Measurements from ENCODE around the gene PCSK4. TPM values are rescaled to one million over a fixed set of nuclear protein-coding genes. Genes with fewer than 3 reads are reported as not detected.

Gene PCSK4
- total RNA-seq, 2 experiments from 2014 or later: 1.8 to 3.9 TPM

DNA sequence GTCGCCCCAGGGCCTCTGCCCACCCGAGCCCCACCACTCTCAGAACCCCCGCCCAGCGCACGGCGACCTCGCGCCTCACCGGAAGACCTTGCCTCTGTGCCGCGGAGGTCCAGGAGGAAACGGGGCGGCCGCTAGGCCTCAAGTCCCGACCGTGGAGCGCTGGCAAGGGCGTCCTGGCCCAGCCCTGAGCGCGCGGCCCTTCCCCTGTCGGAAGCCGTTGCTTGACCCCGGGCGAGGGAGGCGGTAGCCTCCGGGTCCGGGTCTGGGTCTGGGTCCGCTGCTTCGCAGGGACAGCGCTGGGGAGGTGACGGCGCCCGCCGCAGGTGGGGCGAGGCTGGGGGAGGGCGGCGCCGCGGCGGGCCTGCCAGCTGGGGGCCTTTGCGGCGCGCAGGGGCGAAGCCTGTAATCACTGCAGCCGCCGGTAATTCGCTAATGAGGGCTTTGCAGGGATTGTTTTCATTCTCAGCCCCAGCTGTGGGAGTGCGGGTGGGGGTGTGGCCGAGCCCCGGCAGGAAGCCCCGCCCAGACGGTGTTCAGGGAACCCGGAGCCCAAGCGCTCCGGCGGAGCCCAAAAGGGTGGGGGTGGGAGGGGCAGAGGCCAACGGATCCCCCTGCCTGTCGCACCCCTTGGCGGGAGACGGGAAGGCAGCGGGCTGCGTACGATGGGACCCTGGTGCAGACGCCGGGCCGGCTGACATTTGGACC lies 19.7 kb downstream of the PCSK4 start:
- H3K9me3 Mint-ChIP-seq (ENCODE audit: low read depth): no peaks in the 10 kb centered on the region
- POLR2A ChIA-PET: interaction anchor here (1.5 kb wide), 1 partner anchor 201 kb away, joined by 4 read pairs; the partner anchor contains the start of gene CIRBP
- DNase-seq (peak; percentile 83), ATAC-seq (peak; percentile 67)
- peak overlapping the region; percentile 54 for H3K4me3 Mint-ChIP-seq
- no peaks in the 10 kb centered on the region for H3K36me3 Mint-ChIP-seq (ENCODE audit: low read depth)
- H3K4me1 Mint-ChIP-seq: peaks cover 5% of the 10 kb centered on the region
- peaks cover 3% of the 10 kb centered on the region for H3K27me3 Mint-ChIP-seq
- CTCF ChIA-PET: no interaction called here
- no peak overlapping the region for H3K27ac Mint-ChIP-seq
- intact Hi-C loops (cut with DNase I, micrococcal nuclease): loop anchor here in 1 of 2 experiments (1.0 kb wide), 1 partner anchor 25 kb away; no protein-coding TSS in a partner anchor

GRCh38 chr19:1470055-1470304 lies 20.2 kb downstream of the PCSK4 start:
- DNase-seq (no peak), ATAC-seq (no peak)
- intact Hi-C loops (cut with DNase I, micrococcal nuclease): no loop called here
- H3K36me3 Mint-ChIP-seq (ENCODE audit: low read depth): no peaks in the 10 kb centered on the region
- peaks cover 5% of the 10 kb centered on the region for H3K4me1 Mint-ChIP-seq
- POLR2A ChIA-PET: no interaction called here
- CTCF ChIA-PET: no interaction called here
- H3K9me3 Mint-ChIP-seq (ENCODE audit: low read depth): no peaks in the 10 kb centered on the region
- peak overlapping the region; percentile 54 for H3K4me3 Mint-ChIP-seq
- no peak overlapping the region for H3K27ac Mint-ChIP-seq
- peaks cover 3% of the 10 kb centered on the region for H3K27me3 Mint-ChIP-seq

DNA sequence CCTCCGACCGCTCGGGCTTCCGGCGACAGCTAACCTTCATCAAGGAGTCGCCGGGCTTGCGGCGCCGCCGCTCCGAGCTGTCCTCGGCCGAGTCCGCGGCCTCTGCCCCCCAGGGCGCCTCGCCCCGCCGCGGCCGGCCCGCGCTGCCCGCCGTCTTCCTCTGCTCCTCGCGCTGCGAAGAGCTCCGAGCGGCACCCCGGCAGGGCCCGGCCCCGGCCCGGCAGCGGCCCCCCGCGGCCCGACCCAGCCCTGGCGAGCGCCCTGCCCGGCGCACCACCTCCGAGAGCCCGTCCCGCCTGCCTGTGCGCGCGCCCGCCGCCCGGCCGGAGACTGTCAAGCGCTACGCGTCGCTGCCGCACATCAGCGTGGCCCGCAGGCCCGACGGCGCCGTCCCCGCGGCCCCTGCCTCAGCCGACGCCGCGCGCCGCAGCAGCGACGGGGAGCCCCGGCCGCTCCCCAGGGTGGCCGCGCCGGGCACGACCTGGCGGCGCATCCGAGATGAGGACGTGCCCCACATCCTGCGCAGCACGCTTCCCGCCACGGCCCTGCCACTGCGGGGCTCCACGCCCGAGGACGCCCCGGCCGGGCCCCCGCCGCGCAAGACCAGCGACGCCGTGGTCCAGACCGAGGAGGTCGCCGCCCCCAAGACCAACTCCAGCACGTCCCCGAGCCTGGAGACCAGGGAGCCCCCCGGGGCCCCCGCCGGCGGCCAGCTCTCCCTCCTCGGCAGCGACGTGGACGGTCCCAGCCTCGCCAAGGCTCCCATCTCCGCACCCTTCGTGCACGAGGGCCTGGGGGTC lies 20.7 kb downstream of the PCSK4 start:
- Mint-ChIP-seq H3K36me3 (ENCODE audit: low read depth) (no peaks in the 10 kb centered on the region), H3K4me3 (peak overlapping the region; percentile 54), H3K9me3 (ENCODE audit: low read depth) (no peaks in the 10 kb centered on the region), H3K27ac (no peak overlapping the region), H3K4me1 (peaks cover 5% of the 10 kb centered on the region), H3K27me3 (peaks cover 3% of the 10 kb centered on the region)
- DNase-seq (peak; percentile 57), ATAC-seq (peak; percentile 23)
- POLR2A ChIA-PET: no interaction called here
- intact Hi-C loops (cut with DNase I, micrococcal nuclease): loop anchor here (2.0 to 5.0 kb wide), 2 partner anchors 279 to 293 kb away; no protein-coding TSS in a partner anchor
- CTCF ChIA-PET: interaction anchor here (1.1 to 1.2 kb wide), 2 partner anchors 11 to 25 kb away, joined by 3 read pairs; no protein-coding TSS in a partner anchor

DNA sequence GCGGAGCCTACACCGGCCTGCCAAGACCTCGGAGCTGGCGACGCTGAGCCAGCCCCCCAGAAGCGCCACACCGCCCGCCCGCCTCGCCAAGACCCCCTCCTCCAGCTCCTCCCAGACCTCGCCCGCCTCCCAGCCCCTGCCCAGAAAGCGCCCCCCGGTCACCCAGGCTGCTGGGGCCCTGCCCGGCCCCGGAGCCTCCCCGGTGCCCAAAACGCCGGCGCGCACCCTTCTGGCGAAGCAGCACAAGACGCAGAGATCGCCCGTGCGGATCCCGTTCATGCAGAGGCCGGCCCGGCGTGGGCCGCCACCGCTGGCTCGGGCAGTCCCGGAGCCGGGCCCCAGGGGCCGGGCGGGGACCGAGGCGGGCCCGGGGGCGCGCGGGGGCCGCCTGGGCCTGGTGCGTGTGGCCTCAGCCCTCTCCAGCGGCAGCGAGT lies 21.3 kb downstream of the PCSK4 start:
- peak; percentile 5 for ATAC-seq
- ChIA-PET POLR2A (no interaction called here), CTCF (interaction anchor here (0.6 to 1.2 kb wide), 3 partner anchors 11 to 321 kb away, joined by 3 read pairs; no protein-coding TSS in a partner anchor)
- H3K27me3 Mint-ChIP-seq: peaks cover 3% of the 10 kb centered on the region
- peak; percentile 68 for DNase-seq
- peaks cover 5% of the 10 kb centered on the region for H3K4me1 Mint-ChIP-seq
- H3K4me3 Mint-ChIP-seq: no peak overlapping the region
- H3K27ac Mint-ChIP-seq: no peak overlapping the region
- no peaks in the 10 kb centered on the region for H3K36me3 Mint-ChIP-seq (ENCODE audit: low read depth)
- intact Hi-C loops (cut with DNase I, micrococcal nuclease): loop anchor here (2.0 to 5.0 kb wide), 2 partner anchors 280 to 293 kb away; no protein-coding TSS in a partner anchor
- no peaks in the 10 kb centered on the region for H3K9me3 Mint-ChIP-seq (ENCODE audit: low read depth)

DNA sequence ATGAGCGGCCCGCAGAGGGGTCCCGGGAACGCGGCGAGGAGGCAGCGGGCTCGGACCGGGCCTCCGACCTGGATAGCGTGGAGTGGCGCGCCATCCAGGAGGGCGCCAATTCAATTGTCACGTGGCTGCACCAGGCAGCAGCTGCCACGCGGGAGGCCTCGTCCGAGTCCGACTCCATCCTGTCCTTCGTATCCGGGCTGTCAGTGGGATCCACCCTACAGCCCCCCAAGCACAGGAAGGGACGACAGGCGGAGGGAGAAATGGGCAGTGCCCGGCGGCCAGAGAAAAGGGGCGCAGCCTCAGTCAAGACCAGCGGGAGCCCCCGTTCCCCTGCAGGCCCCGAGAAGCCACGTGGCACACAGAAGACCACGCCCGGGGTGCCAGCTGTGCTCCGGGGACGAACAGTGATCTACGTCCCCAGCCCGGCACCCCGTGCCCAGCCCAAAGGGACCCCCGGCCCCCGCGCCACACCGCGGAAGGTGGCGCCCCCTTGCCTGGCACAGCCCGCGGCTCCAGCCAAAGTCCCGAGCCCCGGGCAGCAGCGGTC lies 21.8 kb downstream of the PCSK4 start:
- Mint-ChIP-seq H3K27me3 (peaks cover 3% of the 10 kb centered on the region), H3K27ac (no peak overlapping the region), H3K4me3 (peak overlapping the region; percentile 21), H3K4me1 (peaks cover 5% of the 10 kb centered on the region), H3K9me3 (ENCODE audit: low read depth) (no peaks in the 10 kb centered on the region), H3K36me3 (ENCODE audit: low read depth) (no peaks in the 10 kb centered on the region)
- ChIA-PET CTCF (interaction anchor here (0.6 to 3.4 kb wide), 3 partner anchors 10 to 321 kb away, joined by 3 to 17 read pairs (median 3); no protein-coding TSS in a partner anchor), POLR2A (no interaction called here)
- intact Hi-C loops (cut with DNase I, micrococcal nuclease): loop anchor here (2.0 to 5.0 kb wide), 2 partner anchors 280 to 294 kb away; no protein-coding TSS in a partner anchor
- ATAC-seq (no peak), DNase-seq (no peak)

DNA sequence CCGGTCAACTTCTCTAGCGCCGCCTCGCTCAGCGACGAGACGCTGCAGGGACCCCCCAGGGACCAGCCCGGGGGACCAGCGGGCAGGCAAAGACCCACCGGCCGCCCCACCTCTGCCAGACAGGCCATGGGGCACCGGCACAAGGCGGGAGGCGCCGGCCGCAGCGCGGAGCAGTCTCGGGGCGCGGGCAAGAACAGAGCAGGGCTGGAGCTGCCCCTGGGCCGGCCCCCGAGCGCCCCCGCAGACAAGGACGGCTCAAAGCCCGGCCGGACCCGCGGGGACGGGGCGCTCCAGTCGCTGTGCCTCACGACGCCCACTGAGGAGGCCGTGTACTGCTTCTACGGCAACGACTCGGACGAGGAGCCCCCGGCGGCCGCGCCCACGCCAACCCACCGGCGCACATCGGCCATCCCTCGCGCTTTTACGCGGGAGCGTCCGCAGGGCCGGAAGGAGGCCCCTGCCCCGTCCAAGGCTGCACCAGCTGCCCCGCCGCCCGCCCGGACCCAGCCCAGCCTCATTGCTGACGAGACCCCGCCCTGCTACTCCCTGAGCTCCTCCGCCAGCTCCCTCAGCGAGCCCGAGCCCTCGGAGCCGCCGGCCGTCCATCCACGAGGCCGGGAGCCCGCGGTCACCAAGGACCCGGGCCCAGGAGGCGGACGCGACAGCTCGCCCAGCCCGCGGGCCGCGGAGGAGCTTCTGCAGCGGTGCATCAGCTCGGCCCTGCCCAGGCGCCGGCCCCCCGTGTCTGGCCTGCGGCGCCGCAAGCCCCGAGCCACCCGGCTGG lies 22.5 kb downstream of the PCSK4 start:
- no peaks in the 10 kb centered on the region for H3K9me3 Mint-ChIP-seq (ENCODE audit: low read depth)
- no peak overlapping the region for H3K4me3 Mint-ChIP-seq
- DNase-seq (no peak), ATAC-seq (no peak)
- CTCF ChIA-PET: interaction anchor here (3.4 kb wide), 1 partner anchor 23 kb away, joined by 17 read pairs; no protein-coding TSS in a partner anchor
- peaks cover 3% of the 10 kb centered on the region for H3K27me3 Mint-ChIP-seq
- intact Hi-C loops (cut with DNase I, micrococcal nuclease): loop anchor here (2.0 to 5.0 kb wide), 2 partner anchors 281 to 295 kb away; no protein-coding TSS in a partner anchor
- POLR2A ChIA-PET: interaction anchor here (1.5 kb wide), 1 partner anchor 12 kb away, joined by 6 read pairs; no protein-coding TSS in a partner anchor
- no peaks in the 10 kb centered on the region for H3K36me3 Mint-ChIP-seq (ENCODE audit: low read depth)
- no peak overlapping the region for H3K27ac Mint-ChIP-seq
- peaks cover 5% of the 10 kb centered on the region for H3K4me1 Mint-ChIP-seq

- Mint-ChIP-seq H3K9me3 (ENCODE audit: low read depth) (no peaks in the 10 kb centered on the region), H3K4me1 (peaks cover 5% of the 10 kb centered on the region), H3K27ac (no peak overlapping the region), H3K36me3 (ENCODE audit: low read depth) (no peaks in the 10 kb centered on the region), H3K27me3 (peaks cover 3% of the 10 kb centered on the region), H3K4me3 (no peak overlapping the region)
- intact Hi-C loops (cut with DNase I, micrococcal nuclease): loop anchor here in 1 of 2 experiments (5.0 kb wide), 1 partner anchor 295 kb away; no protein-coding TSS in a partner anchor
- no peak for DNase-seq
- ChIA-PET CTCF (interaction anchor here (3.4 kb wide), 1 partner anchor 23 kb away, joined by 17 read pairs; no protein-coding TSS in a partner anchor), POLR2A (interaction anchor here (1.5 kb wide), 1 partner anchor 12 kb away, joined by 6 read pairs; no protein-coding TSS in a partner anchor)
- ATAC-seq: no peak
Observed at GRCh38 chr19:1467215-1467489, 23.0 kb downstream of the PCSK4 start.

- H3K9me3 Mint-ChIP-seq (ENCODE audit: low read depth): no peaks in the 10 kb centered on the region
- intact Hi-C loops (cut with DNase I, micrococcal nuclease): loop anchor here in 1 of 2 experiments (5.0 kb wide), 1 partner anchor 296 kb away; no protein-coding TSS in a partner anchor
- ATAC-seq (no peak), DNase-seq (no peak)
- H3K4me1 Mint-ChIP-seq: peaks cover 5% of the 10 kb centered on the region
- H3K27me3 Mint-ChIP-seq: peaks cover 3% of the 10 kb centered on the region
- POLR2A ChIA-PET: interaction anchor here (0.6 to 1.5 kb wide), 2 partner anchors 11 to 621 kb away, joined by 3 to 6 read pairs; no protein-coding TSS in a partner anchor
- CTCF ChIA-PET: interaction anchor here (3.4 kb wide), 1 partner anchor 22 kb away, joined by 17 read pairs; no protein-coding TSS in a partner anchor
- no peak overlapping the region for H3K27ac Mint-ChIP-seq
- no peak overlapping the region for H3K4me3 Mint-ChIP-seq
- no peaks in the 10 kb centered on the region for H3K36me3 Mint-ChIP-seq (ENCODE audit: low read depth)
Observed at GRCh38 chr19:1466461-1467214, 23.5 kb downstream of the PCSK4 start.

GRCh38 chr19:1466018-1466460 lies 24.1 kb downstream of the PCSK4 start:
- no peaks in the 10 kb centered on the region for H3K9me3 Mint-ChIP-seq (ENCODE audit: low read depth)
- H3K27ac Mint-ChIP-seq: no peak overlapping the region
- H3K36me3 Mint-ChIP-seq (ENCODE audit: low read depth): no peaks in the 10 kb centered on the region
- ChIA-PET CTCF (interaction anchor here (1.0 to 3.4 kb wide), 2 partner anchors 13 to 21 kb away, joined by 3 to 17 read pairs; no protein-coding TSS in a partner anchor), POLR2A (interaction anchor here (1.5 kb wide), 1 partner anchor 10 kb away, joined by 6 read pairs; no protein-coding TSS in a partner anchor)
- H3K4me3 Mint-ChIP-seq: no peak overlapping the region
- H3K4me1 Mint-ChIP-seq: peaks cover 3% of the 10 kb centered on the region
- ATAC-seq (no peak), DNase-seq (no peak)
- intact Hi-C loops (cut with DNase I, micrococcal nuclease): loop anchor here in 1 of 2 experiments (5.0 kb wide), 1 partner anchor 296 kb away; no protein-coding TSS in a partner anchor
- H3K27me3 Mint-ChIP-seq: peaks cover 3% of the 10 kb centered on the region

Data from activated CD4-positive, alpha-beta T cell treated with anti-CD3 and anti-CD28 coated beads for 36 hours (primary cell).